GM21619 (cell line): ENCODE results near the gene ZDHHC14.
"Not testable (repeated sequence)": the region's sequence is repeated elsewhere in the genome, so short reads cannot be mapped to it uniquely, and the experiment has no call there.

Experiments used
- ATAC-seq: cut with Tn5 transposase; IDR thresholded peaks from one replicate; pipeline ENCODE4 v1.9.1; 2021; ENCODE audit not compliant: unreplicated experiment

ZDHHC14 gene

DNA sequence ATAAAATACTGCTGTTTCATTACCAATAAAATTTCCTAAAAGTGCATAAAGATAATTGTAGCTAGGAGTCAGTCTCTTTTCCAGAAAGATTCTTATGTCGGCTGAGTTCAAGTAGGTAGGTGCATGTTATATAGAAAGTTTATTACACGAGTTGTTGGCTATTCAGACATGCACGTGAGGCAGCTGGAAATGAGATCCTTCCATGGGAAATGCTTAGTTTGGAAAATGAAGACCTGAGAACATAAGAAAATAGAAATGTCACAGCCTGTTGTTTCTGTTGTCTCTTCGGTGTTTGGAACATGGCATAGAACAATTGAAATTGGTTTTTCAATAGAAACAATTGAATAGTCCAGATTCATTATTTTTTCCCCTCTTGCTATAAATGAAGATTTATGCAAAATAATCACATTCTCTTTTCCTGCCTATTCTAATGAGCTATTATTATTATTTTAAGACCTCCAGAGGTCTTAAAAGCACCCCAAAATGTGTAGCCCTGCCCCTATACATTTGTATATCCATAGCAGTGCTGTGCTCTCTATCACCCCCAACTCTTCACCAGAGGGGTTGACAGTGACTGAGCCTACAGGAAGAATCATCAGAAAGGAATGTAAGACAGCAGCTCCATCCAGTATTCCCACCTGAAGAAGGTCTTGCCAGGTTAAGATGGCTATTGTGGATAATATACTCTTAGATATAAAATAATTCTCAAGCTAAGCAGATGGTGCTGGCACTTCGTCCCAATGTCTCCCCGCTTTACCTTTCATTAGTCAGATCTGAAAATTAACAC lies 82.2 kb downstream of the ZDHHC14 start:
- ATAC-seq = no peak

DNA sequence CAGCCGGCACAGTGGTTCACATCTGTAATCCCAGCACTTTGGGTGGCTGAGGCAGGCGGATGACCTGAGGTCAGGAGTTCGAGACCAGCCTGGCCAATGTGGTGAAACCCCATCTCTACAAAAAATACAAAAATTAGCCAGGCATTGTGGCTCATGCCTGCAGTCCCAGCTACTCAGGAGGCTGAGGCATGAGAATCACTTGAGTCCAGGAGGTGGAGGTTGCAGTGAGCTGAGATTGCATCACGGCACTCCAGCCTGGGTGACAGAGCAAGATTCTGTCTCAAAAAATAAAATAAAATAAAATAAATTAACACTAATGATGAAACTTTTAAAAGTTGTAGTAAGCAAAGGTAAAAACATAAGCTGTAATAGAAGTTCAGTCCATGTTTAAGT lies 82.7 kb downstream of the ZDHHC14 start:
- ATAC-seq = not testable (repeated sequence)

DNA sequence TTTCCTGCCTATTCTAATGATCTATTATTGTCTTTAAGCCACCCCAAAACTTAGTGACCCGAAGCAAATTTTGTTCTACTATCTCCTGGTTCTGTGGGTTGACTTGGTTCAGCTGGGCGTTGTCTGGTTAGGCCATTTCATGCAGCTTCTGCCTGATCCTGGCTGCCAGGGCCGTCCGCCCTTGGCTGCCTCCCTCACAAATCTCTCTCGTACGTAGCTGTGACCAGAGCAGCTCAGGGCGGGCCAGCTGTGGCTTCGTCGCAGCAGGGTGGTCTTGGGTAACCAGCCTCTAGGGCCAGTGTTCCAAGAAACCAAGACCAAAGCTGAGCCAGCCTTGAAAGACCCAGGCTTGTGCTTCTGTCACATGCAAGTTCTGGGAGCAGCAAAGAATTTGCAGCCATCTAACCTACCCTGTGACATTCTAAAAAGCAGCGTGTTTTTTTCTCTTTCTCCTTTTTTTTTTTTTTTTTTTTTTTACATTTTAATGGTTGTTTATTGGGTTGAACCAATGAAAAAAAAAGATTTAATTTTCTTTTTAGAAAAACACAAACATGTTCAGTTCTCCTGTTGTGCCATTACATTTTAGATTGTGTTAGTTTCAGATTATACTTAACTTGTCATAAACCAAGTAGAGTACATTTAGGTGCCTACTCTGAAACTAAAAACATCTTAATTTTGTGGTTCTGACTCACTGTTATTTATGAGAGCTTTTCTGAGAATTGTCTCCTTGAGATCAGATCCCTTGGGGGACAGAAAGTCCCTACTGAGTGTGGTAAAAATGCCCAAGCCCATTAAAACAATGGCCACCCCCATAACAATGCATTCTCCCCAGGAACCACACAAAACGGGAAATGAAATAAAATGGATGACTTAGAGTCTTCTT lies 83.9 kb downstream of the ZDHHC14 start:
- peak; percentile 52 for ATAC-seq

DNA sequence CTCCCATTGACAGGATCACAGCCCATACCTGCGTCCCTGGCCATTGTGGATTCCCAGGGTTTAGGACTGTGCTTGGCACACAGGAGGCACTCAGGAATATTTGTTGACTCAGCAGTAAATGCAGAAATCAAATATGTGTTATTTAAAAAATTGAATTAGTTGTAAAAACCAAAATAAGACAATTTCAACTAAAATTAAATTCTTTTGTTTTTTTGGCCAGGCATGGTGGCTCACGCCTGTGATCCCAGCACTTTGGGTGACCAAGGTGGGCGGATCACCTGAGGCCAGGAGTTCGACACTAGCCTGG lies 85.3 kb downstream of the ZDHHC14 start:
- no peak for ATAC-seq

DNA sequence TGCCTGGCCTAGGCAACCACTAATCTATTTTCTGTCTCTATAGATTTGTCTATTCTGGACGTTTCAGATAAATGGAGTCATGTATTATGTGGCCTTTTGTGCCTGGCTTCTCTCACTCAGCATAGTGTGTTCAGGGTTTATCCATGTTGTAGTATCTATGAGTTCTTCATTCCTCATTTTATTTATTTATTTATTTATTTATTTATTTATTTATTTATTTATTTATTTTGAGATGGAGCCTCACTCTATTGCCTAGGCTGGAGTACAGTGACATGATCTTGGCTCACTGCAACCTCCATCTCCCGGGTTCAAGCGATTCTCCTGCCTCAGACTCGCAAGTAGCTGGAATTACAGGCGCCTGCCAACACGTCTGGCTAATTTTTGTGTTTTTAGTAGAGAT lies 86.3 kb downstream of the ZDHHC14 start:
- not testable (repeated sequence) for ATAC-seq

DNA sequence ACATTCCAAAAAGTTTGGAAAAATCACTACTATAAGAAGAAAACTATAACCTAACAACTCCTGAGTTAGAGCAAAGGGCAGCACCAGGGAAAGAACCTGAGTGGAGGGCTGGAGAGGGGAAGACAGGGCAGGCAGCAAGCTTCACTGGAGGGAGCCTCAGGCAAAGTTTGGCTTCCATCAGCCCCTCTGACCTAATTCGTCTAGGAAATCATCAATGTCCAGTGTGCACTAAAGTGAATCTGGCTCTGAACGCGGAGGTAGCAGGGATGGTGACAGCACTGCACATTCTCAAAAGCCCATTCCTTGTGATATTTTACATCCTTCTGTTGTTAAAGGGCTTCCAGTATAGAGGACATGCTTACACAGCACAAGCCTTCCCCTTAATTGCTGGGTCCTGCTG lies 87.1 kb downstream of the ZDHHC14 start:
- ATAC-seq = no peak

DNA sequence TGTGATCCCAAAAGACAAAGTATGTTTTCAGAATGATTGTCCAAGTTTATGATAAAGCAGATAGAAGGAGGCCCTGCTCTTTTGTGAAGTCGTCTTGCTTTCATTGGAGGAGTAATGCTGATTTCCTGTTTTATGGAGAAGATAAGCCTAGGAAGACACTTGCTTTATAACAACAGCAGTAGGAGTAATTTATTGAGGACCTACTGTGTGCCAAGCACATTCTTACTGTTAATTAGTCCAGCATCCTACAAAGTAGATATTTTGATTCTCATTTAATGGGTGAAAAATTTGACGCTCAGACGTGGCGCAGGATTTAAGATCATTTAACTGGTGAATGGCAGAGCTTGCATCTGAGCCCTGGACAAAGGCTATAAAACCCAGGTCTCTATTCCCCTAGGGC lies 87.6 kb downstream of the ZDHHC14 start:
- ATAC-seq = no peak

DNA sequence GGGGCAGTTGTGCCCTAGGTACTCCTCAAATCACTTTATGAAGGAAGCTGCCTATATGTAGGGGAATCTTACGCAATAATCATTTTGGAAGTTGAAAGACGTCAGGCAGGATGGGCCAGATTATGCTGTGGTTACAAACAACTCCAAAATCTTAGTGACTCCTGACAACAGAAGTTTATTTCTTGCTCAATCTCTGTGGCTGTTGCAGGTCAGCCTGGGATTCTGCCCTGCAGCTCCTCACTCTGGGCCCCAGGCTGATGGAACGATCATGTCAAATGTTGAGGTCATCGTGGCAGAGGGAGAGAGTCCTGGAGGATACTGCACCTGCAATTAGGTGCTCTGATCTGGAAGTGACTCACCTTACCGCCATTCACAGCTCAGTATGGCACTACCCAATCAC lies 88.4 kb downstream of the ZDHHC14 start:
- no peak for ATAC-seq

DNA sequence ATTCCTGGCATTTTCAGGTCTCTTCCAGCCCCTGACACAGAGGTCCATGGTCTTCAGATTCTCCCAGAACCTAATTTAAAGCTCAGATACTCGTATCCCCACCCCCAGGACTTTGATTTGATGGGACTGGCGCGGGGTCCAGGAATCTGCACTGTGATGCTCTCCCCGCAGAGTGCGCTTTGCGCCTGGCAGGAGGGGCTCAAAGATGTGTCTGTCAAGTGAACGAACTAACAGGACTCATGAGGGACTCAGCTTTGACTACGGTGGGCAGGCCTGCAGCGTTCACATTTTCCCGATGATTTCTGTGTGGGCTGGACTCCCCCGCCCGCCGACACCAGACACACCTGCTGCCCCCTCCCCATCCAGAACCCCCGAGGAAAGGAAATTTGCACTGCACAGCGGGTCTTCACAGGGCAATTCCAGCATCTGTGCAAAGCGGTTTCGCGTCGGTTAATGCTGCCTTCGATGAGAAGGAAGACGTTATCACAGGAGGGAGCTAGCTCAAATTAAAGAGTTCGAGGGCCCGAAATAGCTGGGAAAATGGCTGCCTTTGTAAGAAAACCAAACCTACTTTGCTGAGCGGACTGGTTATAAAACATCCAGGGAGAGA lies 90.2 kb downstream of the ZDHHC14 start:
- ATAC-seq = no peak

DNA sequence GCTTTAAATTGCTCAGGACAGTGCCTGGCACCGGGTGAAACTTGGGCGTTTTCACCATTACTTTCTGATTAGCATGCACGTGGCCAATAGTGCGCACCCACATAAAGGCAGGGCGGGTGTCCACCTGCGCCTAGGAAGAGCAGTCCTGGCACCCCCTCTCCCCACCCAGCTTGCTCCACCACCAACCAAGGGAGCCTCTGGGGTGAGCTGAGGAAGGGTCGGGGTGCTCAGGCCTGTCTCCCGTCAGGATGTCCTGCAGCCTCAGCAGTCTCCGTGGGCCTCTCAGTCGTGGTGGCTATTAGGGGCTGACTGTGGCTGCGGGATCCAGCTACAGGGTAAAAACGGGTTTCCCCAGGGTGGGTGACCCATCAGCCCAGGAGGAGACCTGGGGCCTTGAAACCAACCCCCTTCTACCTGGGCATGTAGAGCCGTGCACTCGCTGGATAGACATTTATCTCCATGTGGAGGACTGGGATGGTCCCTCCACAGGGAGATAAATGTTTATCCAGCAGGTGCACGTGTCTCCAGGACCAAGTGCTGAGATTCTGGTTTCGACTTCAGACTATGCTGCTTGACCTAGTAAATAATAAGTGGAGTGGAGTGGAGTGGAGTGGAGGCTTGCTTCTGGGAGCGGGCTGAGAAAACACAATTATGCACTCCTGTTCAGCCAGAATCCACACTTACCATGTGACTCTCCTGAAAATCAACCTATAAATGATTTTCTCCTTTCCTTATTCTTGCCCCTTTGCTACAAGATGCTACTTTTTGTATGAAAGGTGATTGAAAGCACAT lies 91.1 kb downstream of the ZDHHC14 start:
- no peak for ATAC-seq

DNA sequence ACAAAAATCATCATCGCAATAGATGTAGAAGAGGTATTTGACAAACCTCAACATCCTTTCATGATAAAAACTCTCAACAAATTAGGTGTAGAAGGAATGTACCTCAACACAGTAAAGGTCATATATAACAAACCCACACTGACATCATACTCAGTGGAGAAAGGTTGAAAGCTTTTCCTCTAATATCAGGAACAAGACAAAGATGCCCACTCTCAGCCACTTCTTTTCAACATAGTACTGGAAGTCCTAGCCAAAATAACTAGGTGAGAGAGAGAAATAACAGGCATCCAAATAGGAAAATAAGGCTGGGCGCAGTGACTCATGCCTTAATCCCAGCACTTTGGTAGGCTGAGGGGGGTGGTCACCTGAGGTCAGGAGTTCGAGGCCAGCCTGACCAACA lies 95.8 kb downstream of the ZDHHC14 start:
- ATAC-seq = no peak

DNA sequence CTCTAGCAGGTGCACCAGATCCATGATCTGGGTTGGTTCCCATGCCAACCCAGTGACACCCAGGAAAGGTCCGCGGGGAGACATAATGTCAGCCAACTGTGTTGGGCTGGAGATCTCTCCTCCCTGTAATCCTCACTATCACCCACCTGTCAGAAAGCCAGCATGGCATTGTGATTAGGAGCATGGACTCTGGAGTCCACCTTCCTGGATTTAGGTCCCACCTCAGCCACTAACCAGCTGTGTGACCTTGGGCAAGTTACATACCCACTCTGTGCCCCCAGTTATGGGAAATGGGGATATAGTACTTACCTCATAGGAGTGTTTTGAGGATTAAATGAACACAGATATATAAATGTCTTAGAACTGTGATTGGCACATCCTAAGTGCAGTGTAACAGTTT lies 97.9 kb downstream of the ZDHHC14 start:
- ATAC-seq = no peak

DNA sequence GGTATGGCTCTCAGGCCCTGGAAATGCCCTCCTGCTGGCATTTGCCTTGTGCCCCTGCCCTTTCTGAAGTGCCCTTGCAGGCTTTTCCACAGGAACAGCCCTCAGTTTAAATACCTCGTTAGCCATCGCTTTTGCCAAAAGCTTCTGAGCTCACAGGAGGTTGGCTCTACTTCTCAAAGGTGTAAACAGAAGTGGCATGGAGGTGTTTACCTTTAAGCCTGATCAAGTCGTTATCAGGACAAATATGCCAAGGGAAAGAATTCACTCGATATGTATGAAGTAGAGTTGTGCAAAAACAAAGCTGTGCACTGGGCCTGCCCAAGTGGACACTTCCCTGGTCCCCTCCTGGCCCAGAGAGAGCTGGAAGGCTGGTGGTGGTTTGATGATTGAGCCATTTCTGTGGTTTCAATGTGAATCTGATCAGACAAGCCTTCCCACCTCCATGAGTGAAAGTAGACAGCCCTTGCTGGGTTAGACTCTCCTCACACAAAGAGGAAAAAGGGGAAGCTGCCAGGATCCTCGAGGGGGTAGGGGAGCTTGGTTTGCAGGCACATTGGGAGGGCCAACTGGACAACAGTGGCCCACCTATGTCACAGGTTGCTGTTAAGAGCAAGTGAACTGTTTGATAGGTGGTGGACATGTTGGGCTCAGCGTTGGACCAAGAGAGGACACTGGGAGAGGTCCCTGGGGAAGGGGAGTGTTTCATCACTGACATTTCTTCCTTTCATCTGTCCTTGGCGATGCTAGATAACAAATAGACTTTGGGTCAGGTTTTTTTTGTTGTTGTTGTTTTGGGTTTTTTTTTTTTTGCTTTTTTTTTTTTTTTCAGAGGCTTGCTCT lies 98.7 kb downstream of the ZDHHC14 start:
- no peak for ATAC-seq

DNA sequence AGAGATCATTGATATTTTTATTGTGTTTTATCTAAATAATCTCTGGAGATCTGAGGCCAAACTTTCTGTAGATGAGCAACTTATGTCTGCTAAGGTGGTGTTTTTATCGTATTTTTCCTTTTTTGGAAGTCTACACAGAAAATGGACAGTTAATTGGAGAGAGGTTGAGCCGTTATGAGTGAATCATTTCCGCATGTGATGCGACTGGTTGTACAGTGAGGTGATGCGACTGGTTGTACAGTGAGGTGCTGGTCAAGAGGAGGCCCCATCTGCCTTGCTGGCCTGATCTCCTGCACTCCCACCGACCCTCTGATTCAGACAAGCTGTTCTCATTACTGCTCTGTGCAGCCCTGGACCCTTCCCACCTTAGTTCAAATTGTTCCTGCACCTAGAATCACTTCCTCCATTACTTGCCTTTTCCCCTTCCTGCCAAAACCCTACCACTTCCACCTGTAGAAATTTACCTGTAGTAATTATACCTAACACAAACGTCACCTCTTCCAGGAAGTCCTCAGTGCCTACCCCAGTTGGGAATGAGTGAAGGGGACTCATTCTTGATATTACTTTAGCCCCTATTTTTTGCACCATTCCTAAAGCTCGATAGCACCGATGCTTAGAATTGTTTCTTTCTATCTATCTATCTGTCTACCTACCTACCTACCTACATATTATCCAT lies 100.3 kb downstream of the ZDHHC14 start:
- no peak for ATAC-seq

DNA sequence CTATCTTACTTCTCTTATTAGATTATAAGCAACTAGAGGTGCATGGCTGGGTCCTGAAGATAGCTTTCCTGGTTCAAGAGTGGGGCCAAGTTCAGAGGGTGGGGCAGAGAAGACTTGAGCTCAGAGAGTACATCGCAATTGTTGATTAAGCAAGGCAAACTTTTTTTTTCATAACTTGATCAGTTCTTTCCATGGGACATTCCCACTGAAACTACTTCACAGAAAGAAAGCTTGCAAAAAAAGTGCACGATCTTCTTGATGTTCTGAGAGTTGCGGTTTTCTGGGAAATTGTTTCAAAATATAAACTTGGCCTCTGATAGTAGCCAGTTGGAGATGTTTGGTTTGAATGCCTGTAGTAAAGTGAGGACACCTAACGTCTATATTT lies 100.9 kb downstream of the ZDHHC14 start:
- no peak for ATAC-seq

DNA sequence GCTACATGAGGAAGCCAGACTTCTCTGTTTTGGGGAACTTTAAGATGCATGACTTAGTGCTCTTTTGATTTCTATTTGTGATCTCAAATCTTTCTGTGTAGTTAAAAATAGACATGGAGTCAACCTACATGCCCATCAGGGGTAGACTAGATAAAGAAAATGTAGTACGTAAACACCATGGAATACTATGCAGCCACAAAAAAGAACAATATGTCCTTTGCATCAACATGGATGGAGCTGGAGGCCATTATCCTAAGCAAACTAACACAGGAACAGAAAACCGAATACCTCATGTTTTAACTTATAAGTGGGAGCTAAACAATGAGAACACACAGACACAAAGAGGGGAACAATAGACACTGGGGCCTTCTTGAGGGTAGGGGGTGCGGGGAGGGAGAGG lies 102.8 kb downstream of the ZDHHC14 start:
- ATAC-seq = no peak

DNA sequence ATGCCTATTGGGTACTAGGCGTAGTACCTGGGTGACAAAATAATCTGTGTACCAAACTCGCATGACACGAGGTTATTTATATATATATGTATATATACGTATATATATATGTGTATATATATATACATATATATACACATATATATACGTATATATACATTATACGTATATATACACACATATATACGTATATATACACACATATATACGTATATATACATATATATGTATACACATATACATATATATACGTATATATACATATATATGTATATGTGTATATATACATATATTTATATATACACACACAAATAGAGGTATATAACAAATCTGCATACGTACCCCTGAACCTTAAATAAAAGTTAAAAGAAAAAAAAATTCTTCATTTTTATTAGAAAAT lies 103.2 kb downstream of the ZDHHC14 start:
- ATAC-seq = no peak

DNA sequence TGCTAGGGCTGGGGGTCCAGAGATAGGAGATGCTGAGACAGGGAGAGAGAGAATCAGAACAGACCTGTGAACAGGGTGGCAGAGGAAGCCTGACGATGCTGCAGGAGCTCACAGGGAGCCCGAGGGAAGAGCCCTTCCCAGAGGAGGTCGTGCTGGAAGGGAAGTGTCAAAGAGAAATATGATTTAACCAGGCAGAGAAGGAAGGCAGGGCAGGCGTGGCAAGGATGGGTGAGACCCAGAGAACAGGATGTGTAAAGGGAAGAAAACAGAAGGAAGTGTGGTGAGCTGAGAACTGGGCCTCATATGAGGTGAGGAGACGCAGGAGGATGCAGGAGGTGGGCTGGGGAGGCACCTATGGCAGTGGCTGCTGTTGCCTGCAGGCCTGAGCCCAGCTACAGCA lies 105.6 kb downstream of the ZDHHC14 start:
- ATAC-seq = no peak

DNA sequence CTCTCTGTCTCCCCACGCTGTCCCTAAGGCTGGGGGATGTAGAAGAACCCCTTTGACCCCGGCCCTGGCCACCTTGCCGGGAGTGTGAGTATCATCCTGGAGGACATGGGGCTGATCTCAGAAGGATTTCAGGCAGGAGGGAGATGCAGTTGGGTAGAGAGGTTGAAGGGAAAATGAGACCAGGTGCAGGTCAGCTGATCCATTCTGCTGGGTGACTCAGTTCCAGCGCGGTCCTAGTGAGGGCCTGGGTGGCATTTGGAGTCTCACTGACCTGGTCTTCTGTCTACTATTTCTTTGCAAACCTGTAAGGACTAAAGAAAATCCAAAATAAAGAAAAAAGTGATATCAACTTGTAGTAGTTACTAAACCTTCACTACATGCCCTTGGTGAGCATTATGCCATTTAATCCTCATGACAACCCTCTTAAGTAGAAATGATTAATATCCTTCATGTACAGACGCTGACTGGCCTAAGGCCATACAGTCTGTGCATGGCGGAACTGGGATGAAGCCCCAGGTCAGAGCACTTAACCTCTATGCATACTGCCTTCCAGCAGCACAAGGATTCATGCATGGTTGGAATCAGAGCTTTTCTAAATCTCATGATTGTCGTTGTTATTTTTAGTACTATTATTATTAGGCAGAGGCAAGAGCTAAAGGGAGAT lies 106.3 kb downstream of the ZDHHC14 start:
- ATAC-seq = no peak
